HG03196 (cell line): ENCODE measurements around the gene PHACTR1.

Source experiments
- ATAC-seq: cut with Tn5 transposase; IDR thresholded peaks from one replicate; pipeline ENCODE4 v1.9.1; 2021; ENCODE audit not compliant: unreplicated experiment

The PHACTR1 gene

GRCh38 chr6:12976366-12976765, 259.8 kb downstream of the PHACTR1 start:
- no peak for ATAC-seq

GRCh38 chr6:12977206-12977605, 260.6 kb downstream of the PHACTR1 start:
- no peak for ATAC-seq

DNA sequence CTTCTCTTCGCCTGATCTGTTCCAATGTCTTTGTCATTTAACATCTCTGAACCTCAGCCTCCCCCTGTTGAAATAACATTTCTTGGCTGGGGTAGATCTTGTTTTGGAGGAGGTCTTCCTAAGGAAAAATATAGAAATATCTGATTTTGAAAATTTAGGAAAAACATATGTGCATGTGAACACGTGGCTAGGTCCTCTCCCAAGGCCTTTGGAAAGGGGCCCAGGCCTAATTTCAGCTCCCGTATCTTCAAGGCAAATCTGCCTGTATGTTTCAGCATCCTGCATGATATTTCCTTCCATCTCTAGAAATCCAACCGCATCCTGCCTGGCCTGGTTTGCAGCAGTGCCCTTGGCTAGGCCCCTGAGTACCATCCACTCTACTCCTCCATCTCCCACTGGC, 261.2 kb downstream of the PHACTR1 start:
- ATAC-seq = no peak

GRCh38 chr6:12980741-12981140, 264.2 kb downstream of the PHACTR1 start:
- ATAC-seq = no peak

DNA sequence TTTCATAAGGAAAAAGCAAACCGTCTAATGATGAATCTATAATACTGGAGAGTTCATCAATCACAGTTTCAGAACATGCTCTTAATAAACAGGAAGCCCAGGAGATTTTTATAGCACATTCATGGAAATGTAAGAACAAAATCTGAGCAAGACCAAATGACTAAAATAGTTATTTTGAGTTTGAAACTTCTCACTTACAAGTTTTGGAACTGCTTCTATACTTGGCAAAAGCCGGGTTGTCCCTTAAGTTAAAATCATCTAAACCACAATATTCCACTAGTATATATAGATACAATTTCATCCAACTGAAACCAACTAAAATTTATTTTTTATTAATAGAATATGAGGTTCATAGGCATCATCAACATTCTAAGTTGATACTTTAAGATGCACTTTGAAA, 268.2 kb downstream of the PHACTR1 start:
- no peak for ATAC-seq

GRCh38 chr6:12987783-12988182, 271.2 kb downstream of the PHACTR1 start:
- no peak for ATAC-seq

- no peak for ATAC-seq
These were observed 273.6 kb downstream of the PHACTR1 start for GRCh38 chr6:12990162-12990561.

GRCh38 chr6:12991435-12991834, 274.9 kb downstream of the PHACTR1 start:
- ATAC-seq = no peak

GRCh38 chr6:12992770-12993169, 276.2 kb downstream of the PHACTR1 start:
- no peak for ATAC-seq

DNA sequence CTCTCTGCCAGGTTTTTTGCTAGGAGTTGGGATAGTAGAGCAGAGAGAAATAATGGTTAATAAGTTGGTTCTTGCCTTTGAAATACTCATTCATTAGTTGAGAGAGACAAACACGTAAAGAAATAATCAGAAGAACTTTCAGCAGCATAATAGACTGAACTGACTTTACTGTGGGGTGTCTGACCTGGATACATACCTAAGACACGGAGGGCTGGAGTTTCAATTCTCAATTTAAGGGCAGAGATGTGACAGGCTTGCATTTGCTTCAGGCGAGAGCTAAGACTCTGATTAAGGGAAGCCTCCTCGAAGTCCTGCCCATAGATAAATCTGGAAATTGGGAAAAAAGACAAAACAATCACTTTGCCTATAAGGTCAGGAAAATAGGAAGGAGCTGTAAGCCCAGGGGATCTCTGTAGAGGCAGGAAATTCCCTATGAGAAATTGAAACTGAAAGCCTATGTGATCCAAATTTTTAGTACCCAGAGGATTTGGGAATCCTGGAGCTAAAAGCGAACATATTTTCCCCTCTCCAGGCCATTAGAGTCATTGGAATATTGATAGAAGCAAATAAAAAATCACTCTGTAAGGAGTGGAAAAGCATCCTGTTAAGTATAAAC, 276.8 kb downstream of the PHACTR1 start:
- no peak for ATAC-seq

- no peak for ATAC-seq
These were observed 278.9 kb downstream of the PHACTR1 start for GRCh38 chr6:12995419-12995818.

- no peak for ATAC-seq
These were observed 284.0 kb downstream of the PHACTR1 start for GRCh38 chr6:13000537-13000936.

- no peak for ATAC-seq
These were observed 285.4 kb downstream of the PHACTR1 start for GRCh38 chr6:13001927-13002326.

DNA sequence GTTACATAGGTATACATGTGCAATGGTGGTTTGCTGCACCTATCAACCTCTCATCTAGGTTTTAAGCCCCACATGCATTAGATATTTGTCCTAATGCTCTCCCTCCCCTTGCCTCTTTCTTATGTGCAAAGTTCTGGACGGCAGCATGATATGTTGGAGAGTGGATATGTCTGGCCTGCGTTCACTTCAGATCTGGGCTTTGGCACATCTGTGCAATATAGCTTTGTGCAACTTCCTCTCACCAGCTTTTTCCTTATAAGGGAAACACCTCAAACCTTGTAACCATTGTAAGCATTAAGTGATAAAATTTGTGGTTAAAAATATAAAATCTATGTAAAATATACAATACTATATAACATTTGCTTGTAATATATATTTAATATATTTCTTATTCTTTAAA, 288.0 kb downstream of the PHACTR1 start:
- ATAC-seq = no peak

DNA sequence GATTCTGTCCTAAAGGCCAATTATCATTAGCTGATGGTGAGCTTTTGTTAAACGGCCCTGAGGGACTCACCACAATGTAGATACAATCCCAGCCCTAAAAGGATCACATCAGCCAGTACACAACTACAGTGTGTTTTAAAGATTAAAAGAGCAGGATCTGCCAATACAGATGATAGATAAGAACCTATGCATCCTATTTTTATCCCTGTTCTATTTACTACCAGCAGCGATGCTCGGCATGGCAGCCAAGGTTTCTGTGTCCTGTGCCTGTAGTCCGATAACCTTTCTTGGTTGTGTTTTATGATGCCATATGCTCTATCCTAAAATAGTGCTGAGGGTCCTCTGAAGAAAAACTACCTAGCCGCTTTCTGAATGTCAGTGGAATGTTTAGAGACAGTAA, 289.4 kb downstream of the PHACTR1 start:
- ATAC-seq = no peak

- no peak for ATAC-seq
These were observed 290.2 kb downstream of the PHACTR1 start for GRCh38 chr6:13006578-13007300.

DNA sequence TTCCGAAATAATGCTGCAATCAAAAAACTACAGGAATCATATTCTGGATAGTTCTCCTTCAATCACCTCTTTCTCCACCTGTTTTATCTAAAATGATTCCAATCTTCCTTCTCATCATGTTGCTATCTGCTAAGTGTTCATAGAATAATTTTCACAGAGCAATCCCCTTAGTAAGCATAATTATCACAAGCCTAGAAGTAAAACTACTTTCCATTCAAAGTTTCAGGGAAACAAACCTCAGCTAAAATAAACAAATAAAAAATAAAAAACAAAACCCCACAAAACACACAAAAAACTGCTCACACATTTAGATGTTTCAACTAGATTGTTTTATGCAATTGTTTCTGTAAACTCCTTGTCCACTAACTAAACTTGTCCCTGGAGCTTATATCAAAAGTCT, 291.2 kb downstream of the PHACTR1 start:
- no peak for ATAC-seq

DNA sequence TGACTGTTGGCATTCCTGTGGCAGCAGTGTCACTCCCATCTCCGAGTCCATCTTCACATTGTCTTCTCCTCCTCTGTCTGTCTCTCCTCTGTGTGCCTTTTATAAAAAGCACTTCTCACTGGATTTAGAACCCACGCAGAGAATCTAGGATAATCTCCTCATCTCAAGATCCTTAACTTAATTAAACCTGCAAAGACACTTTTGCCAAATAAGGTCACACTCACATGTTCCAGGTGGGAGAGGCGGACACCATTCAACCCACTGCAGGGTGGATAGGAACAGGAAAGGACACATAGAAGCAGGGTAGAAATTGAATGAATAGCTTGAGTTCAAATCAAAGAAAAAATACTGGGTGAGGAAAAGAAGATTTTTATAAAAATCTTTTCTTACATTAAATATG, 292.5 kb downstream of the PHACTR1 start:
- ATAC-seq = no peak

DNA sequence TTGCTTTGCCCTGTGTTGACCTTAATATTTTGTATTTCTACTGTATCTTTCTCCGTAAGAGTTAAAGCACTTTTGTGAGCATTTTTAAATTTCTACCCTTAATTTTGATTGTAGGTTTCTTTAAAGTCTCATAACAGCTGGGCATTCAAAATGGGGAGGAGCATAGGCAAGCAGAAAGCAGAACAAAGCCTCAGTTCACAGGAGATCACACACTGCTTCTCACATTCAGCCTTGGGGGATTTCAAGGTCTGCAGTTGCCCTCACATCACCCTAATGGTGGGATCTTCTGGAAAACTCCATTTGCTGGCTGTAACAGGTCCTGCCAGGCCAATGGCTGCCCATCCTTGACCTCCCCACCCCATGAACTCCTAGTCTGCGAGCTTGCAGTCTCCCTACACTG, 292.9 kb downstream of the PHACTR1 start:
- ATAC-seq = no peak

DNA sequence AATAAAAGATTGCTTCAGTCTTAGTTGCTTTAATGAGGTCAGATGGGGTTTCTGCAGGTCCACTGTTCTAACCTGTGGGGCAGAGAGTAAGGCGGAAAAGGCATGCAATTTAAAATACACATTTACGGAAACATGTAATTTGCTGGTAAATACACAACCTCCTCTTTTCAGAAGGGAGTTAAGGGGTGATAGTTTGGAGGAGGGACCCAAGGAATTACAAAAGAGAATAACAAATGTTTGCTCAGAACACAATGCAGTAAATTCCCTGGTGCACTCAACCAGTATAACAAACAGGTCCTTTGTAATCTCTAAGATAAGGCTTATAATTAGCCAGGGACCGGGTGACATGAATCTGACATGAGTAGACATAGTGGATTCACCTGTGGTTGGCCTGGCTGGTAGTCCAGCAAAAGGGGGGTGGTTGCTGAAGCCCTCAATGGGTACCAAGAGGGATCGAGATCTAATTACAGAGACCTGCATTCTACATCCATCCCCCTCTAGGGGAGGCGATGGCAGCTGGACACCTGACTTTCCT, 295.1 kb downstream of the PHACTR1 start:
- no peak for ATAC-seq

- ATAC-seq = no peak
These were observed 295.7 kb downstream of the PHACTR1 start for GRCh38 chr6:13012296-13012695.

- no peak for ATAC-seq
These were observed 296.6 kb downstream of the PHACTR1 start for GRCh38 chr6:13012977-13013680.
